SIG-M5 treated with dmso at 0.1 percent for 504 hours (cell line): ENCODE data around the gene BEST3.
"Not testable (repeated sequence)": the region's sequence is repeated elsewhere in the genome, so short reads cannot be mapped to it uniquely, and the experiment has no call there.

Source experiments
- DNase-seq: peaks from one replicate; lab custom pipeline; 2025; ENCODE audit not compliant: unreplicated experiment; lab: John Stamatoyannopoulos, UW

BEST3 gene

GRCh38 chr12:69604275-69604674, 94.8 kb downstream of the BEST3 start:
- not testable (repeated sequence) for DNase-seq
